Mucosa of rectum (tissue), 2 donors: ENCODE measurements around the gene ZNF717.
"Not testable (repeated sequence)": the region's sequence is repeated elsewhere in the genome, so short reads cannot be mapped to it uniquely, and the experiment has no call there.

Experiments used
- H3K27ac ChIP-seq, 2 donors: one replicate each; pipeline ENCODE4 v1.7.0; 2013; ENCODE audit warnings: inconsistent platforms in 2 of 2, low read depth in 2 of 2, low read length in 2 of 2
- H3K27me3 ChIP-seq, 2 donors: one replicate each; pipeline ENCODE4 v1.7.0; 2013; ENCODE audit warnings: low read length in 2 of 2; ENCODE audit not compliant: control insufficient read depth in 2 of 2, insufficient read depth in 2 of 2
- H3K36me3 ChIP-seq, 2 donors: one replicate each; pipeline ENCODE4 v1.7.0; 2013; ENCODE audit warnings: low read length in 2 of 2; ENCODE audit not compliant: control insufficient read depth in 2 of 2, insufficient read depth in 2 of 2
- H3K4me1 ChIP-seq, 2 donors: one replicate each; pipeline ENCODE4 v1.7.0; 2013; ENCODE audit warnings: low read length in 2 of 2, mild to moderate bottlenecking in 1 of 2; ENCODE audit not compliant: control insufficient read depth in 2 of 2, insufficient read depth in 2 of 2
- H3K4me3 ChIP-seq, 2 donors: one replicate each; pipeline ENCODE4 v1.7.0; 2013; ENCODE audit warnings: low read length in 2 of 2
- H3K9ac ChIP-seq, 2 donors: one replicate each; pipeline ENCODE4 v1.7.0; 2013; ENCODE audit warnings: low read length in 2 of 2, low read depth in 1 of 2, mild to moderate bottlenecking in 1 of 2
- H3K9me3 ChIP-seq, 2 donors: one replicate each; pipeline ENCODE4 v1.7.0; 2013; ENCODE audit warnings: low read length in 2 of 2; ENCODE audit not compliant: control insufficient read depth in 2 of 2
- donor health status: healthy.
- donor health status: Normal muscosa, but diverticular disease.

ZNF717 gene

DNA sequence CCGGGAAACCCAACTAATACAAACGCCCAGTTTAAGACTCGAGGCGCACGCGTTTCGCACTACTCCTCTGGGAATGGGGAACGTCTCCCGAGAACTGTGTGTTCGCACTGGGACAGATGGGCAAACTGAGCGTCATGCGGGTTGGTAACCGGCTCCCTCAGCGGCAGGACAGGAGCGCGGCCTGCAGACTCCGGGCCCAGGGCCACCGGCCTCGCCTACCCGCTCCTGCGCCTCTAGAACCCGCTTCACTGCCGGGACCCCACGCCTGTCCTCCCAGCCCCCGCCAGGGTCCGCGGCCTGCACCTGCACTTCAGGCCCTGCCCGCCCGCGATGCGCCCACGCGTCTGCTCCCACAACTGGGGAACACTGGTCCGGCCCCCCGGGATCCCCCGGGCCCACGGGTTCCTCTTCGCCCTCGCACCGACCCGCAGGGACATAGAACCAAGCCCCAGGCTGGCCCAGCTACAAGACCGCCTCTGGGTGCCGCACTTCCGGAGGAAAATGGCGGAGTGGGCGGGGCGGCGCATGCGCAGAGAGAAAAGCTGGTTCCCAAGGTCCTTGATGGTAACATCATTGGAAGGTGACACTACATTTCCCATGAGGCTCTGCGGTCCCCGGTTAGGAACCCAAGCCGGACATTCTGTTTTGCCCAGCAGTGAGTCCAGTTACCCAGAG, at the start of gene ZNF717:
Gene ZNF717, minus strand, starts transcription at position 469 of the 675 bp plus-strand sequence. CDS start 2,187 bp downstream, outside the sequence.
- not testable (repeated sequence) for H3K27me3 ChIP-seq, H3K9me3 ChIP-seq, H3K4me1 ChIP-seq
- Histone ChIP-seq H3K4me3 (peak within 1 kb of the TSS; percentile 82), H3K9ac (peak within 1 kb of the TSS; percentile 81), H3K36me3 (peaks cover 7 to 11% of the 10 kb centered on the region in 2 donors), H3K27ac (peak within 1 kb of the TSS; percentile 65 to 67)

DNA sequence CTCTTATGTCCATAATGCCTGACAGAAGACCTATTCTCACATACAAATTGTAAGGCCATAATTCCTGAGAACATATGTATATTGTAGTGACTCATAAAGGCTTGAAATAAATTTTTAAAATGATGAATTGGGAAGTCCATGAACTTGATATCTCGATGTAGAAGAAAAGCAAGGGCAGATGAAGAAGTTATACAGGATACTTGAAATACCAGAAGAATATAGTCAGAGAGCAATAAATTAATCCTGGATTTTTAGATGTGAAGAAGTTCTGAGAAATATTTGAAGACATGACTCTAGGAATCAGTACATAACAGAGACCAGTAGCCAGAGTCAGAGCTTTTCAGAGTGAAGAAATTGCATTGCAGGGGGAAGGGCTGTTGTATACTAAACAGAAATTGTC, 45.7 kb upstream of the ZNF717 start:
- H3K9me3 ChIP-seq, H3K27ac ChIP-seq, H3K27me3 ChIP-seq, H3K4me1 ChIP-seq, H3K4me3 ChIP-seq, H3K9ac ChIP-seq, H3K36me3 ChIP-seq: not testable (repeated sequence)

DNA sequence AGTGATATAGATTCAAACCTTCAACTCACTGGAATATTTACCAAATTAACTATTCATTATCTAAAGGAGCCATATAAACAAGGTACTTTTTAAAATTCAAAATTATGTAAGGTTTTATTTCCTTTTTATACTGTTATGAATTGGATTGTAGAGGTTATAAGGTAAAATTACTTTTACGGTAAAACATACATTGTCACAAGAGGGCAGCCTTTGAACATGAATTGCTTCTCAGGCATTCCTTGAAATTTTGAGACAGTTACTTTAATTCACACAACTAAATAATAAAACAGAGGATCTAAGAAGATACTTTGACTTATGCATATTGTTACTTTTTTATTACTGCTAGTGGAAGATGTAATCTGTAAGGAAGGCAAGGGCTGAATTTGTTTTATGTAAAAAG, 32.7 kb upstream of the ZNF717 start:
- not testable (repeated sequence) for H3K9ac ChIP-seq, H3K36me3 ChIP-seq, H3K9me3 ChIP-seq, H3K4me3 ChIP-seq, H3K4me1 ChIP-seq, H3K27ac ChIP-seq, H3K27me3 ChIP-seq

DNA sequence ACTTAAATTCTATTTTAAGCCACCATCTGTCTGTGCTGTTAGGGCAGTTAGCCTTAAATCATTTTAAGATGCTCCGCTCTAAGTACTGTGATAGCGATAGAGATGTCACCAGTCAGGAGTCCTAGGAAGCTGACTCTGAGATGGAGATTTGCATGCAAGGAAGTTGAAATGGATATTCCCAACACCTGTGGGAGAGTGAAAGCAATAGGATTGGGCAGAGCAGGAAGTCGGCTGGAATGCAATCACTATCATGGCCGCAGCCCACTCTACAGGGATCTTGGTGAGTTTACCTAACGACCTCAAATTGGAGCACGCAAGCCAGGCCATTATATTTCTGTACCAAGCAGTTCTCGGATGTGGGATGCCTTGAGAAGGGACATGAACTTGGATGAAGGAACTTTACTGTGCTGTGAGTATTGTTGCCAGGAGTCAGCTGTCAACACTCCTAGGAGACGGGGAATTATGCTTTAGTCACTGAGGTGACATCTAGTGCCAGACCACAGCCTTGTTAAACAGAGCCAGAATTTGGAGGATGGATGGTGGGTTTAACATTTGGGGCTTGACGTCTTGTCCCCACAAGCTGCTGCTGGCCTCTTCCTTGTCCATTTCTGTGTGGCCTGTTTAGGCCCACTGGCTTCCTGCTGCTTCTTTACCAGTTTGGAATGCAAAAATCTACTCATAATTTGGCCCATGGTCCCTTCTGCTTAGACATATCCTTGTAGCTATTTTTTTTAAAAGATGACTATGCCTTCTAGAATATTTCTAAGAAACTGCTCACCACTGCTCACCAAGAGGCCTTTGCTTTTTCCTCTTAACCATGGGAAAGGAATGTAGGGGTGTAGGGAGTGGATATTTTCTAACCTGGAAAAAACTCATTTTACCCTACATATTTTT, 31.2 kb upstream of the ZNF717 start:
- H3K4me3 ChIP-seq, H3K36me3 ChIP-seq, H3K9me3 ChIP-seq, H3K27ac ChIP-seq, H3K27me3 ChIP-seq, H3K9ac ChIP-seq, H3K4me1 ChIP-seq: not testable (repeated sequence)

DNA sequence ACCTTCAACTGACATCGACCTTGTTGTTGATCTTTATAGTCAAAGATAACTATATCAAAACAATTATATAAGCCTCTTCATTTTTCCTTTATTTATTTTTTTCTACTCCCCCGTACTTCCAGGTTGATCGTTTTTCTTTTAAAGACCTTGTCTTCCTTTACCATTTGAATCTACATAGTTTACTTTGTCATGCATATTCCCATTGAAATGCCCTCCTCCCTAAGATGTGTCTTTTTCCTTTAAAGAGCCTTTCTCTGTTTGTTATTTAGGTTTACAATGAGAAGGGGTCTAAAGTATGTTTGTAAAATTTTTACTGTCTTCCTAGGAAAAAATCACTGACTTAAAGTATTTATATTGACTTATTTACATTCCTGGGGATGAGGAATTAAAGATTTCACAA, 29.4 kb upstream of the ZNF717 start:
- no peak overlapping the region for H3K4me3 ChIP-seq
- H3K9ac ChIP-seq, result no peak overlapping the region
- no peaks in the 10 kb centered on the region for H3K9me3 ChIP-seq
- H3K4me1 ChIP-seq, result no peaks in the 10 kb centered on the region
- no peak overlapping the region for H3K27ac ChIP-seq
- H3K36me3 ChIP-seq, result no peaks in the 10 kb centered on the region
- H3K27me3 ChIP-seq, result no peaks in the 10 kb centered on the region

DNA sequence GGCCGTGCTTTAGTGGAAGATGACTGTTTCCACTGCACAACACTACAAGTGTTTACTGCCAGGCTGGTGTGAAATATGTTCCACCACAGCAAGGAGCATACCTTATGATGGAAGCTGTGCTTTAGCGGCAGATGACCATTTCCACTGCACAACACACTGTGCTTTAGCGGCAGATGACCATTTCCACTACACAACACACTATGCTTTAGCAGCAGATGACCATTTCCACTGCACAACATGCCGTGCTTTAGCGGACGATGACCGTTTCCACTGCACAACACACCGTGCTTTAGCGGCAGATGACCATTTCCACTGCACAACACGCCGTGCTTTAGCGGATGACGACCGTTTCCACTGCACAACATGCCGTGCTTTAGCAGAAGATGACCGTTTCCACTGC, 2.8 kb downstream of the ZNF717 start:
- Histone ChIP-seq H3K9me3 (peaks cover 8 to 11% of the 10 kb centered on the region in 2 donors), H3K4me3 (peak overlapping the region in 1 of 2 donors; percentile 37), H3K36me3 (peaks cover 10 to 21% of the 10 kb centered on the region in 2 donors), H3K27me3 (no peaks in the 10 kb centered on the region), H3K4me1 (no peaks in the 10 kb centered on the region), H3K27ac (no peak overlapping the region), H3K9ac (no peak overlapping the region)

DNA sequence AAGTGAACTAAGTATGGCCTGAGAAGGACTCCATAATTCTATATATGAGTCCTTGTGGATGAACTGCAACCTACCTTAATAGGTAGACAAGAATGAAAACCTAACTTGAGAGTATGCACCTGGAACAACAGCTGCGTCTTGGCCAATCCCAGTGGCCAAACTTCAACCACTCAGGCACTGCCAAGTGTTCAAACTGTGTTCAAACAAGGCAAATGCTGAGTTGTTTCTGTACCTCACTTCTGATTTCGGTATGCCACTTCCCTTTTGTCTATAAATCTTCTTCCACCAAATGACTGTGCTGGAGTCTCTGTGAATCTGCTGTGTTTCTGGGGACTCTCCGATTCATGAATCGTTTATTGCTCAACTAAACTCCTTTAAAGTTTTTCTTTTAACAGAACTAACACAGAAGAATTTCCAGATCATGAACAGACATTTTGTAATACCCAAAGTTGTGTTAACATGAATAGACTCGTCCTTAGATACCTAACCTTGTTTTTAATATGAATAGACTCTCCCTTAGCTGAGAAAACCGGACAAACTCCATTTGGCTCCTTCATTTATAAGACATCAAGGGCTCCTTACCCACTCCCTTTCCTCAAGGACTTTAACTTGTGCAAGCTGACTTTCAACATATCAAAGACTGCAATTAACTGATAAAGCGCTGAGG, 4.1 kb downstream of the ZNF717 start:
- Histone ChIP-seq H3K4me3 (no peak overlapping the region), H3K4me1 (no peaks in the 10 kb centered on the region), H3K9me3 (peaks cover 8 to 11% of the 10 kb centered on the region in 2 donors), H3K9ac (no peak overlapping the region), H3K27me3 (no peaks in the 10 kb centered on the region), H3K27ac (no peak overlapping the region), H3K36me3 (peaks cover 16 to 21% of the 10 kb centered on the region in 2 donors)

DNA sequence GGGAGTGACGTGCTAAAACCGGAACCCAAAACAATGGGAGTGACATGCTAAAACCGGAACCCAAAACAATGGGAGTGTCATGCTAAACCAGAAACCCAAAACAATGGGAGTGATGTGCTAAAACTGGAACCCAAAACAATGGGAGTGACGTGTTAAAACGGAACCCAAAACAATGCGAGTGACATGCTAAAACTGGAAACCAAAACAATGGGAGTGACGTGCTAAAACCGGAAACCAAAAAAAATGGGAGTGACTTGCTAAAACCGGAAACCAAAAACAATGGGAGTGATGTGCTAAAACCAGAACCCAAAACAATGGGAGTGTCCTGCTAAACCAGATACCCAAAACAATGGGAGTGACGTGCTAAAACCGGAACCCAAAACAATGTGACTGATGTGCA, 7.6 kb downstream of the ZNF717 start:
- H3K4me3 ChIP-seq, H3K27ac ChIP-seq, H3K27me3 ChIP-seq, H3K4me1 ChIP-seq, H3K9ac ChIP-seq: not testable (repeated sequence)
- Histone ChIP-seq H3K9me3 (peaks cover 8 to 11% of the 10 kb centered on the region in 2 donors), H3K36me3 (peaks cover 16 to 20% of the 10 kb centered on the region in 2 donors)

DNA sequence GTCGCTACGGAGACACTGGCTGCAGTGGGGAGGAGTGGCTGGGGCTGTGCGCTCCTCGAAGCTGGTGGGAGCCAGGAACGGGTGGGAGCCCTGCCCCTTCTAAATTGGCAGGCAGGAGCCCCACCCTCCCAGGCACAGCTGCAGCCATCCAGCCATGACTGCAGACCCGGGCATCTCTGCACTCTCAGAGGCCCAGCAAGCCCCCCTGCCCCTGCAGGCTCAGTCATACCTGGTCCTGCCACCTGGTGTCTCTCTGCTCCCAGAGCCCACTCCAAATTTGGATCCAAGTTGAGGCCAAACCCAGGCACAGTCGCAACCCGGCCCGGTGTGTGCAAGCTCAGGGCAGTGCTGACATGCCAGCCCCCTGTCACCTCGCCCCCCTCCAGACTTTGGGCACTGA, 13.7 kb downstream of the ZNF717 start:
- H3K27me3 ChIP-seq, H3K27ac ChIP-seq, H3K4me1 ChIP-seq, H3K4me3 ChIP-seq, H3K9ac ChIP-seq: not testable (repeated sequence)
- Histone ChIP-seq H3K9me3 (peaks cover 0 to 20% of the 10 kb centered on the region in 2 donors), H3K36me3 (peaks cover 6 to 11% of the 10 kb centered on the region in 2 donors)
